ENCODE data around the gene DENR. TPM values are rescaled to one million over a fixed set of nuclear protein-coding genes. Genes with fewer than 3 reads are reported as not detected.
"Not testable (repeated sequence)": the region's sequence is repeated elsewhere in the genome, so short reads cannot be mapped to it uniquely, and the experiment has no call there.

The DENR gene
- total RNA-seq, 1 experiment from 2014 or later, result 80.1 TPM

GRCh38 chr12:122740351-122740750 lies 12.3 kb upstream of the DENR start:
- peak; percentile 14 for DNase-seq (ENCODE audit: low spot score)

GRCh38 chr12:122743895-122744525 lies 8.6 kb upstream of the DENR start:
- no peak for DNase-seq (ENCODE audit: low spot score)

GRCh38 chr12:122747224-122748135 lies 5.1 kb upstream of the DENR start:
- no peak for DNase-seq (ENCODE audit: low spot score)

GRCh38 chr12:122749569-122750332 lies 2.9 kb upstream of the DENR start:
- DNase-seq (ENCODE audit: low spot score), result peak; percentile 16

- not testable (repeated sequence) for DNase-seq (ENCODE audit: low spot score)
These were observed 1.7 kb upstream of the DENR start for GRCh38 chr12:122750781-122751515.

- no peak for DNase-seq (ENCODE audit: low spot score)
These were observed 661 bp downstream of the DENR start for GRCh38 chr12:122753319-122753650.

- no peak for DNase-seq (ENCODE audit: low spot score)
These were observed 2.2 kb downstream of the DENR start for GRCh38 chr12:122754790-122755189.

GRCh38 chr12:122757568-122757967 lies 4.9 kb downstream of the DENR start:
- no peak for DNase-seq (ENCODE audit: low spot score)

GRCh38 chr12:122785503-122785902 lies 32.9 kb downstream of the DENR start:
- no peak for DNase-seq (ENCODE audit: low spot score)

GRCh38 chr12:122788387-122788786 lies 35.8 kb downstream of the DENR start:
- peak; percentile 35 for DNase-seq (ENCODE audit: low spot score)

- DNase-seq (ENCODE audit: low spot score), result no peak
These were observed 37.0 kb downstream of the DENR start for GRCh38 chr12:122789637-122790036.

GRCh38 chr12:122790393-122791075 lies 37.9 kb downstream of the DENR start:
- peak; percentile 28 for DNase-seq (ENCODE audit: low spot score)

- peak; percentile 37 for DNase-seq (ENCODE audit: low spot score)
These were observed 41.1 kb downstream of the DENR start for GRCh38 chr12:122793685-122794106.

GRCh38 chr12:122795807-122796206 lies 43.2 kb downstream of the DENR start:
- no peak for DNase-seq (ENCODE audit: low spot score)

GRCh38 chr12:122799641-122800243 lies 47.1 kb downstream of the DENR start:
- no peak for DNase-seq (ENCODE audit: low spot score)

GRCh38 chr12:122803937-122804336 lies 51.3 kb downstream of the DENR start:
- no peak for DNase-seq (ENCODE audit: low spot score)

GRCh38 chr12:122804957-122805356 lies 52.3 kb downstream of the DENR start:
- DNase-seq (ENCODE audit: low spot score), result peak; percentile 9

GRCh38 chr12:122807651-122808050 lies 55.0 kb downstream of the DENR start:
- DNase-seq (ENCODE audit: low spot score), result no peak

GRCh38 chr12:122811777-122812176 lies 59.2 kb downstream of the DENR start:
- DNase-seq (ENCODE audit: low spot score), result no peak

- no peak for DNase-seq (ENCODE audit: low spot score)
These were observed 60.7 kb downstream of the DENR start for GRCh38 chr12:122813310-122813713.
